AG04450 (cell line): ENCODE results near the gene CSNK2B. TPM values are rescaled to one million over a fixed set of nuclear protein-coding genes. Genes with fewer than 3 reads are reported as not detected.

Experiments
- CTCF ChIA-PET: fragments of 300-600, 350-600 bp; formaldehyde crosslinking; extraction: SDS; loops from one replicate; lab custom pipeline; 2022; ENCODE audit warnings: antibody characterized with exemption, inconsistent platforms; lab: Charles Lee
- POLR2A ChIA-PET: fragments of 350-600 bp; formaldehyde crosslinking; extraction: SDS; loops from one replicate; lab custom pipeline; 2021; ENCODE audit warnings: antibody characterized with exemption, inconsistent platforms; lab: Yijun Ruan, JAX
- DNase-seq: peaks from one replicate; pipeline ENCODE4 v3.0.0-alpha.2; 2011; ENCODE audit warnings: low read depth, low spot score
- H3K27ac ChIP-seq: one replicate; pipeline ENCODE4 v1.5.1; 2012; ENCODE audit warnings: low read depth, low read length, control low read depth
- H3K27me3 ChIP-seq: one replicate; pipeline ENCODE4 v1.6.0; 2012; ENCODE audit warnings: low read length; ENCODE audit not compliant: control insufficient read depth, insufficient read depth
- H3K4me3 ChIP-seq: 2 replicates; pipeline ENCODE4 v1.5.1; 2011; ENCODE audit warnings: mild to moderate bottlenecking, low read depth, low read length, control low read depth
- H3K9me3 ChIP-seq: 2 replicates; pipeline ENCODE4 v1.5.1; 2012; ENCODE audit warnings: low read length; ENCODE audit not compliant: control insufficient read depth, insufficient read depth
- CTCF ChIP-seq: IDR thresholded peaks from 2 replicates; pipeline ENCODE4 v1.5.1; 2011; ENCODE audit warnings: low read depth, low read length, control low read depth, inconsistent platforms
- polyA plus RNA-seq: library from polyadenylated mRNA; depleted of rRNA; stranded (reverse); fragments of >200 nt; gene quantifications from 2 replicates; pipeline ENCODE4 v1.2.3, GENCODE V29; 2011

CSNK2B gene
- polyA plus RNA-seq, 1 experiment = 80.1 TPM

- POLR2A ChIA-PET = no interaction called here
- no peak overlapping the region for H3K4me3 ChIP-seq
- DNase-seq = no peak
- H3K27ac ChIP-seq = no peak overlapping the region
- no peaks in the 10 kb centered on the region for H3K27me3 ChIP-seq
- CTCF ChIA-PET = no interaction called here
- no peak for TF ChIP-seq CTCF
- H3K9me3 ChIP-seq = no peaks in the 10 kb centered on the region
Observed at GRCh38 chr6:31632279-31632946, 33.5 kb upstream of the CSNK2B start.

- Histone ChIP-seq H3K9me3 (no peaks in the 10 kb centered on the region), H3K4me3 (no peak overlapping the region), H3K27me3 (no peaks in the 10 kb centered on the region), H3K27ac (no peak overlapping the region)
- no peak for TF ChIP-seq CTCF
- CTCF ChIA-PET = no interaction called here
- POLR2A ChIA-PET = no interaction called here
- no peak for DNase-seq
Observed at GRCh38 chr6:31633447-31633846, 32.4 kb upstream of the CSNK2B start.

- DNase-seq = no peak
- H3K4me3 ChIP-seq = no peak overlapping the region
- ChIA-PET POLR2A (interaction anchor here (0.7 to 1.1 kb wide), 2 partner anchors 10 to 31 kb away, joined by 3 to 4 read pairs; partner anchors contain the start of gene GPANK1), CTCF (interaction anchor here (1.4 kb wide), 1 partner anchor 11 kb away, joined by 4 read pairs; no protein-coding TSS in a partner anchor)
- H3K27ac ChIP-seq = no peak overlapping the region
- H3K9me3 ChIP-seq = no peaks in the 10 kb centered on the region
- no peak for TF ChIP-seq CTCF
- H3K27me3 ChIP-seq = no peaks in the 10 kb centered on the region
Observed at GRCh38 chr6:31634131-31634530, 31.7 kb upstream of the CSNK2B start.

GRCh38 chr6:31634969-31635575 is 30.8 kb upstream of the CSNK2B start:
- TF ChIP-seq CTCF = no peak
- no peak for DNase-seq
- Histone ChIP-seq H3K27me3 (no peaks in the 10 kb centered on the region), H3K27ac (no peak overlapping the region), H3K4me3 (no peak overlapping the region), H3K9me3 (no peaks in the 10 kb centered on the region)
- CTCF ChIA-PET = interaction anchor here (1.4 kb wide), 1 partner anchor 12 kb away, joined by 4 read pairs; no protein-coding TSS in a partner anchor
- POLR2A ChIA-PET = interaction anchor here (1.1 kb wide), 1 partner anchor 30 kb away, joined by 3 read pairs; the partner anchor contains the start of gene GPANK1
